ENCODE data around the gene LUC7L3. TPM values are rescaled to one million over a fixed set of nuclear protein-coding genes. Genes with fewer than 3 reads are reported as not detected.

The LUC7L3 gene
- total and polyA plus RNA-seq, 2 of the 13 experiments (the other 11 are each of a cell fraction or from before 2014, with no cell fraction given), result 108 to 120 TPM

DNA sequence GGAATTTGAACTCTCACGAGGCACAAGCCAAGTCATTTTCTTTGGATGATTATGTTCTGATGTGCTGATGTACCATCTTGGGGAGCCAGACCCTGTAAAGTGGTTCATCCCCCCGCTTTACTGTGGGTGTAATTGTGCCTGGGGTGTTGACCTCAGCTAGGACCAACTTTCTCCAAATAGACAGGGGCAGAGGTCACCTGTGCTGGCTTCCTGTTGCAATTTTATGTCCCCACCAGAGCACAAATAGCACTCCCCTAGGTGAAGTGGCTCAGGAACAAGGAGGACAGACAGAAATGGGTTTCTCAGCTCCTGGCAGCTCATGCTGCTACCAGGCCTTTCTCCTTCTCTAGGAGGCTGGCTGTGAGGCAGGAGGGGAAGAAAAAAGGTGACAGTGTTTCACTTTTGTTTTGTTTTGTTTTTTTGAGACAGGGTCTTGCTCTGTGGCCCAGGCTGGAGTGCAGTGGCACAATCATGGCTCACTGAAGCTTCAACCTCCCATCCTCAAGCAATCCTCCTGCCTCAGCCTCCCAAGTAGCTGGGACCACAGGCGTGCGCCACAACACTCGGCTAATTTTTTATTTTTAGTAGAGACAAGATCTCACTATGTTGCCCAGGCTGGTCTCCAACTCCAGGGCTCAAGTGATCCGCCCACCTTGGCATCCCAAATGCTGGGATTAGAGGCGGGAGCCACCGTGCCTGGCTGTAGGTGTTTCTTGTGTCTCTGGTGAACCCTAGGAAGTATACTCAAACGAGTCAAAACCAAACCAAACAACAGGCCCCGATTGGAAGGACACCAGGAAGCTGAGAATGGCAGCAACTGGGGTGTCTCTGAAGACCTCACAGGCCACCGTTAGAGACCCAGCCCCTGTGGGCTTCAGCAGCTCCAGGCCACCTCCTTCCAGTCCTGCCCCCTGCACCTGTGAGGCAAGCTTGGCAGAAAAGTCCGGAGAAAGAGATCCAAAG lies 83.5 kb downstream of the LUC7L3 start (continued):
- TF ChIP-seq, protein P1, sequence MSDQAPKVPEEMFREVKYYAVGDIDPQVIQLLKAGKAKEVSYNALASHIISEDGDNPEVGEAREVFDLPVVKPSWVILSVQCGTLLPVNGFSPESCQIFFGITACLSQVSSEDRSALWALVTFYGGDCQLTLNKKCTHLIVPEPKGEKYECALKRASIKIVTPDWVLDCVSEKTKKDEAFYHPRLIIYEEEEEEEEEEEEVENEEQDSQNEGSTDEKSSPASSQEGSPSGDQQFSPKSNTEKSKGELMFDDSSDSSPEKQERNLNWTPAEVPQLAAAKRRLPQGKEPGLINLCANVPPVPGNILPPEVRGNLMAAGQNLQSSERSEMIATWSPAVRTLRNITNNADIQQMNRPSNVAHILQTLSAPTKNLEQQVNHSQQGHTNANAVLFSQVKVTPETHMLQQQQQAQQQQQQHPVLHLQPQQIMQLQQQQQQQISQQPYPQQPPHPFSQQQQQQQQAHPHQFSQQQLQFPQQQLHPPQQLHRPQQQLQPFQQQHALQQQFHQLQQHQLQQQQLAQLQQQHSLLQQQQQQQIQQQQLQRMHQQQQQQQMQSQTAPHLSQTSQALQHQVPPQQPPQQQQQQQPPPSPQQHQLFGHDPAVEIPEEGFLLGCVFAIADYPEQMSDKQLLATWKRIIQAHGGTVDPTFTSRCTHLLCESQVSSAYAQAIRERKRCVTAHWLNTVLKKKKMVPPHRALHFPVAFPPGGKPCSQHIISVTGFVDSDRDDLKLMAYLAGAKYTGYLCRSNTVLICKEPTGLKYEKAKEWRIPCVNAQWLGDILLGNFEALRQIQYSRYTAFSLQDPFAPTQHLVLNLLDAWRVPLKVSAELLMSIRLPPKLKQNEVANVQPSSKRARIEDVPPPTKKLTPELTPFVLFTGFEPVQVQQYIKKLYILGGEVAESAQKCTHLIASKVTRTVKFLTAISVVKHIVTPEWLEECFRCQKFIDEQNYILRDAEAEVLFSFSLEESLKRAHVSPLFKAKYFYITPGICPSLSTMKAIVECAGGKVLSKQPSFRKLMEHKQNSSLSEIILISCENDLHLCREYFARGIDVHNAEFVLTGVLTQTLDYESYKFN (CRISPR knock-in tag; conservative IDR thresholded peaks at IDR 0.05), result peak; percentile 63
- TF ChIP-seq AKAP8 (CRISPR knock-in tag; IDR thresholded peaks at IDR 0.05), result no peak
- TF ChIP-seq, protein P2, sequence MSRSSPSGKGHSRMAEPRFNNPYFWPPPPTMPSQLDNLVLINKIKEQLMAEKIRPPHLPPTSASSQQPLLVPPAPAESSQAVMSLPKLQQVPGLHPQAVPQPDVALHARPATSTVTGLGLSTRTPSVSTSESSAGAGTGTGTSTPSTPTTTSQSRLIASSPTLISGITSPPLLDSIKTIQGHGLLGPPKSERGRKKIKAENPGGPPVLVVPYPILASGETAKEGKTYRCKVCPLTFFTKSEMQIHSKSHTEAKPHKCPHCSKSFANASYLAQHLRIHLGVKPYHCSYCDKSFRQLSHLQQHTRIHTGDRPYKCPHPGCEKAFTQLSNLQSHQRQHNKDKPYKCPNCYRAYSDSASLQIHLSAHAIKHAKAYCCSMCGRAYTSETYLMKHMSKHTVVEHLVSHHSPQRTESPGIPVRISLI (CRISPR knock-in tag; IDR thresholded peaks at IDR 0.05; ENCODE audit: borderline replicate concordance), result no peak
- no peak for TF ChIP-seq XRCC5 (optimal IDR thresholded peaks at IDR 0.05; ENCODE audit: low read length)
- TF ChIP-seq KAT8 (CRISPR knock-in tag; IDR thresholded peaks at IDR 0.05), result no peak
- no peak for TF ChIP-seq MYNN (CRISPR knock-in tag; IDR thresholded peaks at IDR 0.05; ENCODE audit: low read depth)
- TF ChIP-seq HMG20A (CRISPR knock-in tag; IDR thresholded peaks at IDR 0.05; ENCODE audit: borderline replicate concordance), result 0 out of 2 replicates have a peak, but pooled peaks have one; percentile 9
- TF ChIP-seq KDM6A (CRISPR knock-in tag; IDR thresholded peaks at IDR 0.05; ENCODE audit: low read depth), result no peak
- TF ChIP-seq SMARCE1 (IDR thresholded peaks at IDR 0.05; ENCODE audit: borderline replicate concordance), result no peak
- TF ChIP-seq ASH2L (IDR thresholded peaks at IDR 0.05; ENCODE audit: insufficient read length, low read depth, low read length), result peak; percentile 35
- TF ChIP-seq ZNF446 (CRISPR knock-in tag; IDR thresholded peaks at IDR 0.05), result no peak
- TF ChIP-seq, protein P3, sequence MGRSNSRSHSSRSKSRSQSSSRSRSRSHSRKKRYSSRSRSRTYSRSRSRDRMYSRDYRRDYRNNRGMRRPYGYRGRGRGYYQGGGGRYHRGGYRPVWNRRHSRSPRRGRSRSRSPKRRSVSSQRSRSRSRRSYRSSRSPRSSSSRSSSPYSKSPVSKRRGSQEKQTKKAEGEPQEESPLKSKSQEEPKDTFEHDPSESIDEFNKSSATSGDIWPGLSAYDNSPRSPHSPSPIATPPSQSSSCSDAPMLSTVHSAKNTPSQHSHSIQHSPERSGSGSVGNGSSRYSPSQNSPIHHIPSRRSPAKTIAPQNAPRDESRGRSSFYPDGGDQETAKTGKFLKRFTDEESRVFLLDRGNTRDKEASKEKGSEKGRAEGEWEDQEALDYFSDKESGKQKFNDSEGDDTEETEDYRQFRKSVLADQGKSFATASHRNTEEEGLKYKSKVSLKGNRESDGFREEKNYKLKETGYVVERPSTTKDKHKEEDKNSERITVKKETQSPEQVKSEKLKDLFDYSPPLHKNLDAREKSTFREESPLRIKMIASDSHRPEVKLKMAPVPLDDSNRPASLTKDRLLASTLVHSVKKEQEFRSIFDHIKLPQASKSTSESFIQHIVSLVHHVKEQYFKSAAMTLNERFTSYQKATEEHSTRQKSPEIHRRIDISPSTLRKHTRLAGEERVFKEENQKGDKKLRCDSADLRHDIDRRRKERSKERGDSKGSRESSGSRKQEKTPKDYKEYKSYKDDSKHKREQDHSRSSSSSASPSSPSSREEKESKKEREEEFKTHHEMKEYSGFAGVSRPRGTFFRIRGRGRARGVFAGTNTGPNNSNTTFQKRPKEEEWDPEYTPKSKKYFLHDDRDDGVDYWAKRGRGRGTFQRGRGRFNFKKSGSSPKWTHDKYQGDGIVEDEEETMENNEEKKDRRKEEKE (IDR thresholded peaks at IDR 0.05), result no peak
- TF ChIP-seq HNF4A (CRISPR knock-in tag; IDR thresholded peaks at IDR 0.05), result 0 out of 2 replicates have a peak, but pooled peaks have one; percentile 46
- TF ChIP-seq, protein P4, sequence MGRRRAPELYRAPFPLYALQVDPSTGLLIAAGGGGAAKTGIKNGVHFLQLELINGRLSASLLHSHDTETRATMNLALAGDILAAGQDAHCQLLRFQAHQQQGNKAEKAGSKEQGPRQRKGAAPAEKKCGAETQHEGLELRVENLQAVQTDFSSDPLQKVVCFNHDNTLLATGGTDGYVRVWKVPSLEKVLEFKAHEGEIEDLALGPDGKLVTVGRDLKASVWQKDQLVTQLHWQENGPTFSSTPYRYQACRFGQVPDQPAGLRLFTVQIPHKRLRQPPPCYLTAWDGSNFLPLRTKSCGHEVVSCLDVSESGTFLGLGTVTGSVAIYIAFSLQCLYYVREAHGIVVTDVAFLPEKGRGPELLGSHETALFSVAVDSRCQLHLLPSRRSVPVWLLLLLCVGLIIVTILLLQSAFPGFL (CRISPR knock-in tag; IDR thresholded peaks at IDR 0.05), result no peak
- no peak for TF ChIP-seq ZNF3 (CRISPR knock-in tag; IDR thresholded peaks at IDR 0.05)
- TF ChIP-seq, protein P5, sequence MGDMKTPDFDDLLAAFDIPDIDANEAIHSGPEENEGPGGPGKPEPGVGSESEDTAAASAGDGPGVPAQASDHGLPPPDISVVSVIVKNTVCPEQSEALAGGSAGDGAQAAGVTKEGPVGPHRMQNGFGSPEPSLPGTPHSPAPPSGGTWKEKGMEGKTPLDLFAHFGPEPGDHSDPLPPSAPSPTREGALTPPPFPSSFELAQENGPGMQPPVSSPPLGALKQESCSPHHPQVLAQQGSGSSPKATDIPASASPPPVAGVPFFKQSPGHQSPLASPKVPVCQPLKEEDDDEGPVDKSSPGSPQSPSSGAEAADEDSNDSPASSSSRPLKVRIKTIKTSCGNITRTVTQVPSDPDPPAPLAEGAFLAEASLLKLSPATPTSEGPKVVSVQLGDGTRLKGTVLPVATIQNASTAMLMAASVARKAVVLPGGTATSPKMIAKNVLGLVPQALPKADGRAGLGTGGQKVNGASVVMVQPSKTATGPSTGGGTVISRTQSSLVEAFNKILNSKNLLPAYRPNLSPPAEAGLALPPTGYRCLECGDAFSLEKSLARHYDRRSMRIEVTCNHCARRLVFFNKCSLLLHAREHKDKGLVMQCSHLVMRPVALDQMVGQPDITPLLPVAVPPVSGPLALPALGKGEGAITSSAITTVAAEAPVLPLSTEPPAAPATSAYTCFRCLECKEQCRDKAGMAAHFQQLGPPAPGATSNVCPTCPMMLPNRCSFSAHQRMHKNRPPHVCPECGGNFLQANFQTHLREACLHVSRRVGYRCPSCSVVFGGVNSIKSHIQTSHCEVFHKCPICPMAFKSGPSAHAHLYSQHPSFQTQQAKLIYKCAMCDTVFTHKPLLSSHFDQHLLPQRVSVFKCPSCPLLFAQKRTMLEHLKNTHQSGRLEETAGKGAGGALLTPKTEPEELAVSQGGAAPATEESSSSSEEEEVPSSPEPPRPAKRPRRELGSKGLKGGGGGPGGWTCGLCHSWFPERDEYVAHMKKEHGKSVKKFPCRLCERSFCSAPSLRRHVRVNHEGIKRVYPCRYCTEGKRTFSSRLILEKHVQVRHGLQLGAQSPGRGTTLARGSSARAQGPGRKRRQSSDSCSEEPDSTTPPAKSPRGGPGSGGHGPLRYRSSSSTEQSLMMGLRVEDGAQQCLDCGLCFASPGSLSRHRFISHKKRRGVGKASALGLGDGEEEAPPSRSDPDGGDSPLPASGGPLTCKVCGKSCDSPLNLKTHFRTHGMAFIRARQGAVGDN (CRISPR knock-in tag; IDR thresholded peaks at IDR 0.05), result peak; percentile 63
